HG02588 (cell line): Measurements from ENCODE around the gene ITPRID2.

ENCODE experiments used
- ATAC-seq: cut with Tn5 transposase; IDR thresholded peaks from one replicate; pipeline ENCODE4 v1.9.1; 2021; ENCODE audit warnings: mild to moderate bottlenecking, moderate library complexity; ENCODE audit not compliant: unreplicated experiment

Gene ITPRID2

DNA sequence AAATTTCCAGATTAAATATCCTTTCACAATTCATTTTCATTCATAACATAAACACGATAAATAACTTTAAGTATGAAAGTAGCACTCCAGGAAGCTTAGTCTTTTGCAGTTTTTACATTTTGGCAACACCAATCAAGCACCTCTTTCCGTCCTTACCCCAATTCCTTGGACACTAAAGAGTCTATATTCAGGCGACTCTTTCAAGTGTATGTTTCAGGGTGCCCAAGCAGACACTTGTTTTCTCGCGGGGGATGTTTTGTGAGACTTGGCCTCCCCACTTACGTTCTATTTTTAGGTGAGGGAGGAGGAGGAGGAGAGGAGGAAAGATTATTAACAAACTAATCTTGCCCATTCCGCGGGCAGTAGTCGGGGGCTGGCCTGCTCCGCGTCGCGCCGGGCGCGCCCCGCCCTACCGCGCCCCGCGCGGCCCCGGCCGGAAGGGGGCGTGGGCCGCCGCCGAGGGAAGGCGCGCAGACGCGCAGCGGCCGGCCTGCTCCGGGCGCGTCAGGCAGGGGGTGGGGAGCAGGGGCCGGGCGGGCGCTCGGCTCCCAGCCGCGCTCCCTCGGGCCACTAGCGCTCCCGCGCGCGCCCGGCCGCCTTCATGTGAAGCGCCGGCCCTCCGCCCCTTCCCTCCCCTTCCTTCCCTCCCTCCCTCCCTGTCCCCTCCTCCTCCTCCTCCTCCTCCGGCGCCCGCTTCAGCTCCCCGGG lies at the start of gene ITPRID2:
Gene ITPRID2 (plus strand): TSS at position 473 of the 708 bp plus-strand sequence. CDS start 337 bp downstream, outside the sequence.
- peak; percentile 92 for ATAC-seq

DNA sequence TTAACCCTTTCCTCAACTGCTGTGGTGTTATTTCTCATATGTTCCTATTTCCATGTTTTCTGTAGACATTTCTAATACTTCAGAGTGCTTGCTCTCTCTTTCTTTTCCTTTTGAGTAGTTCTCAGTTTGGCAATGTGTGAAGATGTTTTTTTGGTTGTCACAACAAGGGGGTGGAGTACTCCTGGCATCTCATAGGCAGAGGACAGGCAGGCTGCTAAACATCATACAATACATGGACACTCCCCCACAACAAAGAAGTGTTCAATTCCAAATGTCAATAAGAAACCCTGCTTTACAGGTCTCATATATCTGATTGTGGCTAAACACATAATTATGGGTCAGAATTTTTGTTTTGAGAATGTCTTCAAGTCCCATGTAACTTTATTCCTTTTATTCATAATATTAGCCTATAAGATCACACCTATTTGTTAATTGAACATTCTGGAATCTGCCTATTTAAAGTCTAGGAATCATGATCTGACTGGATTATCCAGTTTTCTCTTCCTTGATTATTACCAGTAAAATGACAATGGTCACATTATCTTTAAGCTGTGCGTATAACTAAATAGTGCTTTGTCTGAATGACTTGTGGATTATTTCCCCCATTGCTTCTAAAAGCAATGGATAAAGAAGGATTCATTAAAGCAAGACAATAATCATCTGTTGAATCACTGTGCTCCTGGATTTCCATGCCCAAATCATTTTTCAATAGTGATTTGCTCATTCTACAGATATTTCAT lies 46.8 kb upstream of the ITPRID2 start:
- no peak for ATAC-seq

DNA sequence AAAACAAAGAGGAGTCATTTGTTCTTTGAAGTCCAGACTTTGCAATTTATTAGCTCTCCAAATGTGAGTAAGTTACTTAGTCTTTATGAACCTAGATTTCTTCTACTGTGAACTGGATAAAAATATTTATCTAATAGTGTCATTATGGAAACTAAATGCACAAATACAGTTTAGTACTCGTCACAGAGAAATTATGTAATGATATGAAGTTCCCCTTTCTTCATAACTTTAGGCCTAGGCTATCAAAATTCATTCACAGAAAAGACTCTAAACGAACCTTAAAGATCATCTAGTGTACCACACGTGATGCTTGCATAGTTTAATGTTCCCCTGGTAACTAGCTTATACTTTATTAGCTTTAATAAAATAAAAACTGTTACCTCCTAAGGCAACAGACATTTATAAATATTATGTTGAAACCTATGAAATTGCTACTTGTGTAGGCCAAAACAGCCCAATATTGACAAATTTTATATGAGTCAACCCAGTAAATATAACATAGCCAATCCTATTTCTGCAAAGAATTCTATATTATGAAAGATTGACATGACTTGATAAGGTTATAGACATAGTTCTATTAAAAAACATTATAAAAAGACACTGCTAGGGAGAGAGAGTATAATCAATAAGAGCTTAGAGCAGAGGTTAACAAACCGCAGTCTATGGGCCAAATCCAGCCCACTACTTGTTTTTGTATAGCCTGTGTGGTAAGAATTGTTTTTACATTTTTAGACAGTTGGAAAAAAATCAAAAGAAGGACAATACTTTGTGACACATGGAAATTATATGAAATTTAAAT lies 44.9 kb upstream of the ITPRID2 start:
- ATAC-seq = no peak

DNA sequence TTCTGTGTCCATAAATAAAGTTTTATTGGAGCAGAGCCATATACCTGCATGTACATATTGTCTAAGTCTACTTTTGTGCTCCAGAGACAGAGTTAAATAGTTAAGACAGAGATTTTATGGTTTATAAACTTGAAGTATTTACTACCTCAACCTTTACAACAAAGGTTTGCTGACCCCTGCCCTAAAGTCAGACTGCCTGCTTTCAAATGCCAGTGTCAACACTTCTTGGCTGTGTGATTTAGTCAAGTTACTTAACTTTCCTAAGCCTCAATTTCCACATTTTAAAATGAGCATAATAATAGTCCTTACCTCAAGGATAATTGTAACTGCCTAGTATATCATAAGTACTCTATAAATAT lies 44.4 kb upstream of the ITPRID2 start:
- ATAC-seq = no peak

DNA sequence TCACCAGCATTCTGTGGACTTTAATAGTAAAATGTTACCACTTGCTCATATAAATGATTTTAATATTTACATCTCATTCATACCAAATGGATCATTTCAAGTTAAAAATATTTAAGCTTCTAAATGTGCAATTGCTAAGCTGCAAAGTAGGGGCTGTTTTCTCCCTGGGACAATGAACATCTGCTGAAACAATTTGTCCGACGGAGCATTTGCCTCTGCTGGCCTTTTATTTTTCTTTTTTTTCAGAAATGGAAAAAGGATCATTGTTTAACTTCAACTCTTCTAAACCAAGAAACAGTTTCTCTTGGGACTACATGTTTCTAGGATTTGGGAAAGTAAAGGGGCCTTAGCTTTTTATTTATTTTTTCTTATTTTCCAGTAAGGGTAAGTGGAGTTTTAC lies 43.8 kb upstream of the ITPRID2 start:
- ATAC-seq = no peak

DNA sequence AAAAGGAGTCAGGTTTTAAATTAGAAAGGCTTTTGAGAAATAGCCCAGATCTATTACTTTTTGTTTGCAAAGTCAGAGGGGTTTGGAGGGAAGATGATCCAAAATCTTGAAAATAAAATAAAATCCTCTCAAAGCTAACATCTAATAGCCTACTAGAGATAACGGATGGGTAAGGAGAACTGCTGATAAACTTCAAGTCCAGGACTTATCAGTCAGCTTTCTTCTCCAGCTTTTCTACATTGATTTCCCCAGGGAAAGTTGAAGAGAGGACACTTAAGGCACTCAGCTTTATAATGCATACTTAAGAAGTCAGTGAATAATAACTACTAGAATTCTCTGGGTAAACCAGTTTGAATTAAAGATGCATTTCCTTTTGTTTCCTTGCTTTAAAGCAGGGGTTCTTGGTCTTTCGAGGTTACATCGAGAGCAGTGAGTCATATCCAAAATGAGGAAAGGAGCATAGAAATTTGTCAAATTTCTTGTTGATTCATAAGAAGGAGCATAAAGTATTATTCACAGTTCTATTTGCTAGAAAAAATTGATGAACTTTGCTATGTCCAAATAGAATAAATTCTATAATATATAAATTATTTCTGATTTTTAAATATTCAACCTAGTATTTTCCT lies 43.2 kb upstream of the ITPRID2 start:
- no peak for ATAC-seq

DNA sequence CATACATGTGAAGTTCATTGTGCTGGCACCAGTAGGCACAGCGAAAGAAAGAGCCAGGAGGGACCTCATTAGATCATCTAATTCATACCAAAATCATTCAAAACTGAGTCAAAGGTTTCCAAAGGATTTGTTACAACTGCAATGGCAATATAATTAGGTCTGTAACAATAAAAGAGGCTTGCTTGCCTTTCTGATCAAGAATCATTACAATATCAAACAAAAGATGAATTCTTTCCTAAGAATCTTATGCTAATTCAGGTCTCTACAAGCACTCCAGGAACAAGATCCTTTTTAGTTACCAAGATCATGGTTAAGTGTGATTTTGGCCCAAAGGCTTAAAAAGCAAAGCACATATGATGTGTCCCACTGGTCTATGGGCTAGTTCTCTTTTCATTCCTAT lies 41.9 kb upstream of the ITPRID2 start:
- ATAC-seq = no peak

DNA sequence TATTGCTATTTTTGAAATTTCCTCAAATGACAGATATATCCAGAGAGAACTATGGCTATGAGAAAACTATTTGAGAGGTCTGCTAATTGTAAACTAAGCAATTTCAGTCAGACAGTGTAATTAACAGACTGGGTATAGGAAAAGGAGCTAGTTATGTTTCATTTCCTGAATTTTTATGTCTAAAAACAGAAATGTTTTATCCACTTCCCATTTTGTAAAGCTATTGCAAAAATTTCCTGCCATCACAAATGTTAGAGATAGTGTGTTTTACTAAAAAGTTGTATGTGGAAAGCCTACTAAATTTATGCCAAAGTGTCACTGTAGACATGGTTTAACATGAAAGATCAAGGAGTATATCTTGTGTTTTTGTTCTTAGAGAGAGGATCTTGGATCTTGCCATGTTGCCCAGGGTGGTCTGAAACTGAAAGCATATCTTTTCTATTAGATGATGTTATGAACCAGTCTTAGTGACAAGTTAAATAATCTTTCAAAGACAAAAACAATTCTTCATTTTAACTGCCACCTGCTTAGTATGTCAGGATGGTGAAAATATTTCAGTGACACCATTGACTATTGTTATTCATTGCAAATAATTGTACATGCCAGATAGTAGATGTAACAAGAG lies 40.5 kb upstream of the ITPRID2 start:
- peak; percentile 65 for ATAC-seq

DNA sequence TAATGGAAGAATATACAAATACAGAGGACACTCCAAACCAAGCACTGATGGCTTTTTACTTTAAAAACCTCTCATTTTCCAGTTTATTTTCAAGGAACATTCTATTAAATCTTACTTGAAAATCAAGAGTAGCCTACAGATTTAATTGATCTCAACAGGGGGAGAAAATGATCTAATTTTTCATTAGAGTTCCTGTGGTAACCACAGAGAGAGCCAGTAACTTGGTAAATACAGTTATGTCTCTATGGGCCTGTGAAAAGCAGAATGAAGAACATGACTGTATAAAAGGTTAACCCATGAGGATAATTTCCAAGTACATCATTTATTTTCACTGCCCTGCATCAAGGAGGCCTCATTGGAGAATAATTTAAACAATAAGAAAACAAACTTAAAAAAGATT lies 39.8 kb upstream of the ITPRID2 start:
- ATAC-seq = no peak

DNA sequence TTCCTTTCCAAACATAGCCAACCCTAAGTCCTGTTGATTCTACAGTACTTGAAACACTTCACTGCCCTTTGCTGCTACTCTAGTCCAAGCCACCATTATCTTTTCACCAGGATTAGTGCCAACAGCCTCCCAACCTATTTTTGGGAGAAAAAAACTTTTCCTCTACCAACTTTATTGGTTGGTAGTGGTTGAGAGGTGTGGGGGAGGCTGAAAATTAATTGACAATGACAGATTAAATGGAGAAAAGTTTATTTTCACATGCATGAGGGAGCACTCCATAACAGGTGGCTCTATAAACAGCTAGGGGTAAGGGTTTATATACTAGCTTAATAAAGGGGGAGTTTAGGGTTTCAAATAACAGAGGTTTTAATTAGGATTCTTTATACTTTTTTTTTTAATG lies 37.8 kb upstream of the ITPRID2 start:
- no peak for ATAC-seq

DNA sequence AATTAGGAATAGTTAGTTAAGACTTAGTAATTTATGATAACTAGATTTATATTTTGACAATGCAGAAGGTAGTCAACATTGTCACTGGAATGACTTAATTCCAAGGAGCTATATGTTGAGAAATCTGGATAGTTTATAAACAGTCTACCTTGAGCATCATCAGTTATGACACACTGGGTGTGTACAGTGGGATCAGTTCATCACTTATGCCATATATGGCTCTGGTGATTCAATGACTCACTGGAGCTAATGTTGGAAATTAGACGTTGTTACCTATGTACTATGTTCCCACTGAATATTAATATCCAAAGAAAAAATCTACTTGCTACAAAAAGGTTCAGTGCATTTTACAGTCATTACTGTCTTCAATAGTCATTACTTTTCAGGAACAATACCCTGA lies 34.0 kb upstream of the ITPRID2 start:
- ATAC-seq = no peak

DNA sequence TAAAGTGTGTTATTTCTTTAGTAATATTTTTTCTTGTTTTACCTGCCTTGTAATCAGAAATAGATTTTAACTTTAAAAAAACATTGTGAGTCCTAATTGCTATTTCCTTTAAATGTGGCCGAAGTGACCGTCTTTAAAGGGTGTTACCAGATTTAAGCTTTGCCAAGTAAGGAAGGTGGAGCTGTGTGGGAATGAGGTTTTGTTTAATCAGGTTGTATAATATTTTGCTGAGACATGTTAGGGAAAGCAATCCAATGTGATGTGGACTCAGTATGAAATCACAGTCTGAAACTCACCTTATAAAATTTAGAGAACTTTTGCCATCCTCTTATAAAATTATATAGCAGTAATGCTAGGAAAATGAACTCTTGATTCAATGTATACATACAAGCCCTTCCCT lies 32.9 kb upstream of the ITPRID2 start:
- no peak for ATAC-seq

DNA sequence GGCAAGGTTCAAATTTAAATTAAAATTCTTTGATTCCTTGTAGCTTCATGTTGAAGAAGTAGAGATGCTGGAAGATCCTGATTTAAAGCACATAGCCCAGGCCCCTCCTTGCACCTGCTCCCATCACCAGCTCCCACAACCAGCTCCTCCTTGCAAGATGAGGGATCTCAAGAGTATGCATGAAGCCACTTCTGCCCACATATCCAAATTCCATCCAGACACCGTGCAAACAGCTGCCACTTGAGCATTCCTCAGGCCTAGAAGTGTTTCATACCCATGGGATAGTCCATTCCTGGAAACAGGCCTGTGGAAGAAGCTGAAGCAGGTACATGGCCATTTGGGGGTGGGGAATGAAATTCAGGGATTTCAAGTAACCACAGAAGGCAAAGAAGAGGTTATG lies 32.4 kb upstream of the ITPRID2 start:
- ATAC-seq = no peak

DNA sequence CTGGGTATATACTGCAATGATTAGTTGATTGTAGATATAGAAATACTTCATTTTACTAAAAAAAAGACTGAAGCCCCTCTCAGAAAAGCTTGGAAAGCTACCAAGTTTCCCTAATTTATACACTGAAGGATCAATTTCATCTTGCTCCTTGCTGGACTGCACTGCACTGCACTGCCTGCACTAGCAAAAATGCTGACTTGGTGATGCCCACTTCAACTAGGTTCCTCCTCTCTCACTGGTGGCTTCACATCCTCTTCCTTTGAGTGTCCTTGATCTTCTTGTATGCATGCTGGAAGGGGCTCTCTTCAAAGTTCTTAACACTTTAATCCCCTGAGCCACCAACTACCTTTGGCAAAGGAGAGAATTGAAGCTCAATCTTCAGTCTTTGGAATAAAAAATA lies 31.7 kb upstream of the ITPRID2 start:
- ATAC-seq = no peak

DNA sequence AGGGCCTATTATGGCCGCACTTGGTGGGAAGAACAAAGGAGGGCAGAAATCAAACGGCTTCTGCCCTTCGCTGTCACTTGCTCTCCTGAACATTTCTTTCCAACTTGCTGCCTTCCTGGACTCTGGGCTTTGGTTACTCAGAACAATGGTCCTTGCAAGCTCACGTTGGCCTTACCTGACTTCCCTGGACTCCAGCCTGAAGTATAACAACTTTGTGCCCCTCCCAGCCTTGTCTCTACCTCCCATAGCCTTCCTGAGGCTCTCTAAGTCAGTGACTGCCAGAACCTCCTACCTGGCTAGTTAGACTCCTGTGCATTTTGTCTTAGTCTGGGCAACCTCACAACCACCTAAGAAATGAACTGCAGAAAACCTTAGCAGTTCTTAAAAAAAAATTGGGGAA lies 30.2 kb upstream of the ITPRID2 start:
- ATAC-seq = no peak

DNA sequence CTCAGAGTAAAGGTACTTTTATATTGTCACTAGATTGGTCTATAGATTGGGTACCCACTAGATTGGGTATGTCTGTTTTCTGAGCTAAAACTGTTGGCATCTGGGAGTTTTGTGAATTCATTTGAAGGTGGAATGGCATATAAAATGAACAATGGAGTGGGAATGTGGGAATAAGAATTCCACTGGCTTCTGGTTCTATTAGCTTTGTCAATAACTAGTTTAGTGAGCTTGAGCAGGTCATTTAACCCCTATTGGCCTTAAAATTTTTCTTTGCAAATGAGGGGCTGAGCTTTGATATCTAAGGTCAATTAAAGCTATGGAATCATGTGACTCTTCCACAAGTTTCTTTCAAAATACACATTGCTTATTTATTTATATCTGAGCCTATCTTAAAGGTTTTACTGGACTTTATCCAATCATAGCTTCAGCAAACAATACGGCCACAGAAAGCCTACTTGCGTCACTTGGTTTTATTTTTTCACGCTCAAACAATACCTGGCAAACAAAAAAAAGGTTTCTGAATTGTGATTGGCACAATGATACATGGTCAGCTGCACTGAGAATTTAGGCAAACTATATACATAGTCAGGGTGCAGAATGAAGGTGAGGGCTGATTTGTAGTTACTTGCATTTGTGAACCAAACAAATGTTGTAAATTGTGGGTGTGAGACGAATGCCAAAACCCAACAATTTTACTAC lies 28.8 kb upstream of the ITPRID2 start:
- no peak for ATAC-seq

DNA sequence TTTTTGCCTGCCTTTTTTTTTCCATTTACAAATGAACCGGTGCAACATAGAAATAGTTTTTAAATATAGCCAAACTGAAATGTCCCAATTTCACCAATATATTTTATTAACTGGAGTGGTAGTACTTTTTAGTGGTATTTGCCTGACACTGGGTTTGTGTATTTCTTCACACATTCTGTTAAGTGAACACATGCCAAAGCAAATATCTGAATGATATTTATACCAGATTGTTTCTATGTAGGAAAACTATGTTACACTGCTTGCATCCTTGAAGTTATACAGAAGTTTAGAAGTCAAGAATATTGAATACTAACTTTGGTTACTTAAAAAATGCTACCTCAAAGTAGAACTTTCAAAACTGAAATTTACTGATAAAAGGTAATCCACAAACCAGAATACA lies 19.4 kb upstream of the ITPRID2 start:
- no peak for ATAC-seq

DNA sequence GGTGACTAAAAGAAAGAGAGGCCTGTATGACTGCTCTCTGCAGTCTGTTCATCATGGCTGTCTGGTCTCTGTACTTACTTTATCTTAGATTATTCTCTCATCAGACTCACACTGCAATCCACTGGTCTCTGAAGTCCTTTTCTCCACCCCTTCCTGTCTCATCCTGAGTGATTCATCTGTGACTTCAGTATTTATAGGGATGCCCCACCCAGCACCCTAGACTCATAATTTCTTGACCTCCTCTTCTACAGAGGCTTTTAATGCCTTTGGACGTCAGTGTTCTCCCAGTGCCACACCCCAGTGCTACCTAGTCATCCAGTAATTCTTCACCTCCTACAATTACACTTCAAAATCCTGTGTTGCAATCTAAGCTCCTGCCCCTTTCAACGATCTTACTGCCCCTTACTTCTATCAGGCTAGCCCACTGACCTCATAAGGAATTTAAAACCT lies 14.9 kb upstream of the ITPRID2 start:
- ATAC-seq = no peak

DNA sequence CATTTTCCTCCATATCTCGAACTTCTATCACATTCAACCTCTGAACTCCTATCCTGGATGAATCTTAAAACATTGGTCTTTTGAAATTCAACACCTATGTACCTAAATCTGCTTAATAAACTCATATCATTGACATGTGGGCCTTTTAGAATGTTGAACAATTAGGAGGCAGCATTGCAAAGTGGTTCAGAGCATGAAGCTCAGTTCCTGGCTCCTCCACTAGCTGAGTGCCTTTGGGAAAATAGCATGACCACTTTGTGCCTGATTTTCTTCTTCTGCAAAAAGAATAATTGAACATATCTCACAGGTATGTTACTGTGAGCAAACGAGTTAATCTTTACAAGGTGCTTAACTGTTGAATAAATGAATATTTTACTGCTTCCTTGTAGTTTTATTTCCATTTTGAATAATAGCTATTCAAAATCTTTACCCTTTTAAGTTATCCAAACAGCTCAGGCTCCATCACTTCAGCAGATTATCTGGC lies 14.3 kb upstream of the ITPRID2 start:
- no peak for ATAC-seq

DNA sequence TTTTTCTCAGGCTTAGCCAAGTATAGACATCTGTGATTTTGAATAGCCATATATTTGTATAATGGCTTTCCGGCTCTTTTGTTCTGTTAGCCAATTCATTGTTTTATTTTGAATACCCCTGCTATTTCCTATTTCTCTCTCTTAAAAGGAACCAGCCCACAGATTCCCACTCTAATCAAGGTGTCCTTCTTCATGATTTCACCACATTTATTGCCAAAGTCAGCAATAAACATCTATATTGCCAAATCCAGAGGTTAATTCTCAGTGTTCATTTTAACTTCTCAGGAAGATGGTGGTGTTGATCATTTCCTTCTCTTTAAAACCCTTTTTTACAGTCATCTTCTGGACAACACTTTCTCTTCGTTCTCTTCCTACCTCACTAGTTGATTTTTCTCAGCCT lies 13.1 kb upstream of the ITPRID2 start:
- ATAC-seq = no peak
